Sigmoid colon (tissue), 7 donors: ENCODE results near the gene FOXD1. TPM values are rescaled to one million over a fixed set of nuclear protein-coding genes. Genes with fewer than 3 reads are reported as not detected.

Source experiments
- DNase-seq: peaks from one replicate; pipeline ENCODE4 v3.0.0-alpha.2; 2019
- H3K27ac ChIP-seq, 4 donors: fragments of 200-600 bp; sonication (generic); one replicate each; pipeline ENCODE4 v1.5.1; 2016 to 2019; ENCODE audit warnings: mild to moderate bottlenecking in 1 of 4
- H3K27me3 ChIP-seq, 3 donors: fragments of 200-600 bp; sonication (generic); one replicate each; pipeline ENCODE4 v1.5.1; 2019; ENCODE audit warnings: mild to moderate bottlenecking in 1 of 3
- H3K36me3 ChIP-seq, 4 donors: fragments of 200-600 bp; sonication (generic); one replicate each; pipeline ENCODE4 v1.5.1; 2016 to 2019
- H3K4me1 ChIP-seq, 4 donors: fragments of 200-600 bp; sonication (generic); one replicate each; pipeline ENCODE4 v1.5.1; 2017 to 2019
- H3K4me3 ChIP-seq, 4 donors: fragments of 200-600 bp; sonication (generic); one replicate each; pipeline ENCODE4 v1.5.1; 2017 to 2019; ENCODE audit warnings: mild to moderate bottlenecking in 2 of 4, moderate library complexity in 1 of 4
- H3K9me3 ChIP-seq, 4 donors: fragments of 200-600 bp in 3 of 4; sonication (generic) in 3 of 4; one replicate each; pipeline versions ENCODE4 v1.5.1 to v1.6.1; 2013 to 2019
- CTCF ChIP-seq, 4 experiments: fragments of 450-650 bp in 3 of 4; fragments of 200-600 bp in 1 of 4; IDR thresholded peaks; one replicate each; pipeline ENCODE4 v1.5.1; 2016 to 2019; ENCODE audit warnings: antibody characterized with exemption in 4 of 4, mild to moderate bottlenecking in 3 of 4, moderate library complexity in 2 of 4
- EP300 ChIP-seq, 4 donors: sonication (generic); formaldehyde crosslinking; IDR thresholded peaks; one replicate each; pipeline ENCODE4 v1.6.1; 2017; ENCODE audit warnings: antibody characterized with exemption in 4 of 4
- POLR2A ChIP-seq, 2 donors: fragments of 450-650 bp; IDR thresholded peaks; one replicate each; pipeline ENCODE4 v1.6.1; 2016; ENCODE audit warnings: antibody characterized with exemption in 2 of 2, mild to moderate bottlenecking in 2 of 2, moderate library complexity in 2 of 2
- POLR2AphosphoS5 ChIP-seq, 4 donors: sonication (generic); formaldehyde crosslinking; IDR thresholded peaks; one replicate each; pipeline ENCODE4 v1.6.1; 2017; ENCODE audit warnings: antibody characterized with exemption in 4 of 4
- WGBS, 2 donors: extraction: QIAGEN DNeasy Blood & Tissue Kit; methylation state at CpG; one replicate each; pipeline ENCODE4 v1.1.7; 2013; 5-methylcytosine and 5-hydroxymethylcytosine counted together
- intact Hi-C: fragments of 100-400 bp; cut with DNase I; formaldehyde crosslinking; loops from one replicate; pipeline ENCODE4 v1.15.1; 2023
- polyA plus RNA-seq, 3 donors: library from polyadenylated mRNA; stranded (reverse); fragments of 200-250 nt; gene quantifications; one replicate each; pipeline ENCODE4 v1.2.3, GENCODE V29; 2013
- total RNA-seq, 4 donors: library from RNA; depleted of rRNA; stranded (reverse); fragments of >200 nt; gene quantifications; one replicate each; pipeline ENCODE4 v1.1.0, GENCODE V29; 2016
- donor health status: healthy with polysubstance abuse.
- donor health status: Bipolar disorder and iron deficiency.
- donor health status: healthy.

Gene FOXD1
- total and polyA plus RNA-seq, 7 donors, result 0.09 to 0.49 (median 0.36) TPM; not detected in 4

DNA sequence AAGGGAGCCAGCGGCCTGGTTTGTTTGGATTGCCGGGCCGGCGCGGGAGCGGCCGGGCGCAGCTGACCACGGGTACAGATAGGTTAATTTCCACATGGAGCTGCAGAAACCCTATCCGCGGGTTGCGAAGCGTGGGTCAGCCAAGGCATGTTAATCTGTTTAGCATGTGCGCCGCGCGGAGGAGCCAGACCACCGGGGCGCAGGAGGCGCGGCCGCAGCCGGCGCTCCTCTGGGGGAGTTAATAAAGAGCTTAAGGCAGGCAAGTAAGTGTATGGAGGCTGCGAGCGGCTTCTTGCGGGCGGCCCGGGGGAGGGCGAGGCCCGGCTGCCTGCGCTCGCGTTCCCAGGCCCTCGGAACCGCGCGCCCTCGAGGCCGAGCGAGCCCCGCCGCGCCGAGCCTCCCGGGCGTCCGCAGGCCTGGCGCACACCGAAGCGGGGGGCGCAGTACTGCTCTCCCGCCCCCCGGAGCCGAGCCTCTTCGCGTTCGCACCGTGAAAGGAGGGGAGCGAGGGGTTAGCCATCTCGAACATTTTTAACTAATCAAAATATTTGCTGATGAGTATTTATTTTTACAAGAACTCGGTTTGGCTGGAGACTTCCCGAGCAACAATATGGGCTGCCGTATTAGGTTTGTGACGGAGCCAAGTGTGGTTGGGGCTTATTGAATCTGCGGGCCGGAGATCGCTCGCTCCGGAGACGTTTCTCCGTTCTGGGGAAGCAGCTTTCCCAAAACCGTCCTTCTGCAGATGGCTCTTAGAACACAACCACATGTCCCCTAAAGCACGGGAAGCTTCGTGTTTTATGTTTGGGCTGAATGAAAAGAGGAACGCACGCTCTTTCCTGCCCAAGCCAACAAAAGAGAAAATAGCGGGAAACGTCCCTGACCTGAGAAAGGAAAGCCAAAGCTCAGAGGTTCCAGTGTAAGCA is 28.8 kb downstream of the FOXD1 start:
- peak overlapping the region in 1 of 4 donors; percentile 71 for H3K27ac ChIP-seq
- intact Hi-C loops, result no loop called here
- peaks cover 23 to 100% (median 39%) of the 10 kb centered on the region in 3 donors for H3K27me3 ChIP-seq

GRCh38 chr5:73419117-73419464 is 29.5 kb downstream of the FOXD1 start:
- Histone ChIP-seq H3K27ac (peak overlapping the region in 1 of 4 donors; percentile 71), H3K27me3 (peaks cover 23 to 99% (median 39%) of the 10 kb centered on the region in 3 donors), H3K9me3 (no peaks in the 10 kb centered on the region), H3K4me3 (no peak overlapping the region), H3K36me3 (no peaks in the 10 kb centered on the region), H3K4me1 (peaks cover 0 to 19% (median 12%) of the 10 kb centered on the region in 4 donors)
- no peak for DNase-seq
- intact Hi-C loops, result no loop called here
- TF ChIP-seq POLR2A (IDR thresholded peaks at IDR 0.05) (no peak), CTCF (IDR thresholded peaks at IDR 0.05) (no peak), EP300 (IDR thresholded peaks at IDR 0.05) (no peak), POLR2AphosphoS5 (IDR thresholded peaks at IDR 0.05) (no peak)
- WGBS, 2 donors, result 4 to 8% methylated on average over 6 of the region's 6 CpGs

More for the DNA sequence above, 28.8 kb downstream of the FOXD1 start:
- Histone ChIP-seq H3K36me3 (no peaks in the 10 kb centered on the region), H3K4me1 (peaks cover 0 to 19% (median 12%) of the 10 kb centered on the region in 4 donors), H3K4me3 (peak overlapping the region in 3 of 4 donors; percentile 13 to 30 (median 26)), H3K9me3 (no peaks in the 10 kb centered on the region)
- WGBS, 2 donors, result 2 to 3% methylated on average over 79 of the region's 79 CpGs
- no peak for TF ChIP-seq POLR2A (IDR thresholded peaks at IDR 0.05)
- TF ChIP-seq POLR2AphosphoS5 (IDR thresholded peaks at IDR 0.05), result no peak
- no peak for TF ChIP-seq EP300 (IDR thresholded peaks at IDR 0.05)
- no peak for TF ChIP-seq CTCF (IDR thresholded peaks at IDR 0.05)
- no peak for DNase-seq

GRCh38 chr5:73418244-73418691 is 30.3 kb downstream of the FOXD1 start:
- Histone ChIP-seq H3K9me3 (no peaks in the 10 kb centered on the region), H3K36me3 (no peaks in the 10 kb centered on the region), H3K4me1 (peaks cover 0 to 19% (median 12%) of the 10 kb centered on the region in 4 donors), H3K27ac (peak overlapping the region in 1 of 4 donors; percentile 71), H3K27me3 (peaks cover 19 to 91% (median 39%) of the 10 kb centered on the region in 3 donors), H3K4me3 (no peak overlapping the region)
- intact Hi-C loops, result no loop called here
- no peak for TF ChIP-seq CTCF (IDR thresholded peaks at IDR 0.05)
- WGBS, 2 donors, result 57 to 64% methylated on average over 6 of the region's 6 CpGs
- no peak for DNase-seq

- WGBS, 2 donors, result 28 to 35% methylated on average over 10 of the region's 10 CpGs
- no peak for DNase-seq
- H3K4me1 ChIP-seq, result peaks cover 0 to 19% (median 12%) of the 10 kb centered on the region in 4 donors
- peak overlapping the region in 1 of 4 donors; percentile 71 for H3K27ac ChIP-seq
- H3K4me3 ChIP-seq, result no peak overlapping the region
- H3K36me3 ChIP-seq, result no peaks in the 10 kb centered on the region
- no peak for TF ChIP-seq POLR2AphosphoS5 (IDR thresholded peaks at IDR 0.05)
- peaks cover 18 to 83% (median 39%) of the 10 kb centered on the region in 3 donors for H3K27me3 ChIP-seq
- intact Hi-C loops, result no loop called here
- no peaks in the 10 kb centered on the region for H3K9me3 ChIP-seq
These were observed 31.1 kb downstream of the FOXD1 start for GRCh38 chr5:73417303-73418034.

GRCh38 chr5:73415617-73416016 is 33.0 kb downstream of the FOXD1 start:
- Histone ChIP-seq H3K27me3 (peaks cover 14 to 71% (median 29%) of the 10 kb centered on the region in 3 donors), H3K4me3 (no peak overlapping the region), H3K9me3 (no peaks in the 10 kb centered on the region), H3K27ac (no peak overlapping the region), H3K4me1 (peaks cover 0 to 19% (median 12%) of the 10 kb centered on the region in 4 donors), H3K36me3 (no peaks in the 10 kb centered on the region)
- 64 to 91% methylated on average over 5 of the region's 5 CpGs for WGBS, 2 donors
- intact Hi-C loops, result no loop called here
- DNase-seq, result no peak
- no peak for TF ChIP-seq POLR2A (IDR thresholded peaks at IDR 0.05)
- TF ChIP-seq EP300 (IDR thresholded peaks at IDR 0.05), result no peak
- no peak for TF ChIP-seq CTCF (IDR thresholded peaks at IDR 0.05)
- no peak for TF ChIP-seq POLR2AphosphoS5 (IDR thresholded peaks at IDR 0.05)
